Lower leg skin (tissue), 3 donors: Measurements from ENCODE around the gene MAN1C1.

Experiments
- POLR2A ChIP-seq, 2 donors: fragments of 450-650 bp; IDR thresholded peaks; one replicate each; pipeline ENCODE4 v1.6.1; 2016 to 2017; ENCODE audit warnings: antibody characterized with exemption in 2 of 2, mild to moderate bottlenecking in 1 of 2, moderate library complexity in 1 of 2
- TF ChIP-seq, protein P1 (sequence below), 3 donors: fragments of 450-650 bp; IDR thresholded peaks; one replicate each; pipeline ENCODE4 v1.5.1; 2016; ENCODE audit warnings: antibody characterized with exemption in 3 of 3, mild to moderate bottlenecking in 3 of 3, moderate library complexity in 2 of 3

DNA sequence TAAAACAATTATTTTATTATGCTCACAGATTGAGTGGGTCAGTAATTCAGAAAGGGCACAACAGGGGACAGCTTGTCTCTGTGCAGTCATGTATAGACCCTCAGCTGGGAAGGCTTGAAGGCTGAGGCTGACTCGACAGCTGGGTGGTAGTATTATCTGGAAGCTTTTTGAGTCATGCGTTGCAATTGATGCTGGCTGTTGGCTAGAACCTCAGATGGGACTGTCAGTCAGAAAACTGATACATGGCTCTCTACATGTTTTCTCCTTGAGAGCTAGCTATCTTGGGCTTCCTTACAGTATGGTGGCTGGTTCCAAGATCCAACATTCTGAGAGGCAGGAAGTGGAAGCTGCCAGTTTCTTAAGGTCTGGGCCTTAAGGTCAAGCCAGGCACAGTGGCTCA lies 121.9 kb downstream of the MAN1C1 start:
- TF ChIP-seq, protein P1, sequence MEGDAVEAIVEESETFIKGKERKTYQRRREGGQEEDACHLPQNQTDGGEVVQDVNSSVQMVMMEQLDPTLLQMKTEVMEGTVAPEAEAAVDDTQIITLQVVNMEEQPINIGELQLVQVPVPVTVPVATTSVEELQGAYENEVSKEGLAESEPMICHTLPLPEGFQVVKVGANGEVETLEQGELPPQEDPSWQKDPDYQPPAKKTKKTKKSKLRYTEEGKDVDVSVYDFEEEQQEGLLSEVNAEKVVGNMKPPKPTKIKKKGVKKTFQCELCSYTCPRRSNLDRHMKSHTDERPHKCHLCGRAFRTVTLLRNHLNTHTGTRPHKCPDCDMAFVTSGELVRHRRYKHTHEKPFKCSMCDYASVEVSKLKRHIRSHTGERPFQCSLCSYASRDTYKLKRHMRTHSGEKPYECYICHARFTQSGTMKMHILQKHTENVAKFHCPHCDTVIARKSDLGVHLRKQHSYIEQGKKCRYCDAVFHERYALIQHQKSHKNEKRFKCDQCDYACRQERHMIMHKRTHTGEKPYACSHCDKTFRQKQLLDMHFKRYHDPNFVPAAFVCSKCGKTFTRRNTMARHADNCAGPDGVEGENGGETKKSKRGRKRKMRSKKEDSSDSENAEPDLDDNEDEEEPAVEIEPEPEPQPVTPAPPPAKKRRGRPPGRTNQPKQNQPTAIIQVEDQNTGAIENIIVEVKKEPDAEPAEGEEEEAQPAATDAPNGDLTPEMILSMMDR (IDR thresholded peaks at IDR 0.05): no peak
- TF ChIP-seq POLR2A (IDR thresholded peaks at IDR 0.05): no peak
